DMS79 (cell line): ENCODE data around the gene CFAP251.
"Not testable (repeated sequence)": the region's sequence is repeated elsewhere in the genome, so short reads cannot be mapped to it uniquely, and the experiment has no call there.

Experiments used
- DNase-seq: peaks from one replicate; lab custom pipeline; 2025; lab: John Stamatoyannopoulos, UW

CFAP251 gene

DNA sequence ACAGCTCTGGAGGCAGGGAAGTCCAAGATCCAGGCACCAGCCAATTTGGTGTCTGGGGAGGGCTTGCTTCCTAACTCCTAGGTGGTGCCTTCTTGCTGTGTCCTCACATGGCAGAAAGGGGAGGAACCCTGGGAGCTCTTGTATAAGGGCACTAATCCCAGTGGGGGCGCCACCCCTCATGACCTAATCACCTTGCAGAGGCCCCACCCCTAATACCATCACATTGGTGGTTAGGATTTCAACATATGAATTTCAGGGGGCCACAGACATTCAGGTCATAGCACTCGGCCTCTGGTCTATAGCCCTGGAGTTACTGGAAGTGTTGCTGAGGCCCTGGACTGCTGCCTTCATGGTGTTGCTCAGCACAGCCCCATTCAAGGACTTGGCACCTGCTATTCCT is 15.2 kb upstream of the CFAP251 start:
- no peak for DNase-seq

DNA sequence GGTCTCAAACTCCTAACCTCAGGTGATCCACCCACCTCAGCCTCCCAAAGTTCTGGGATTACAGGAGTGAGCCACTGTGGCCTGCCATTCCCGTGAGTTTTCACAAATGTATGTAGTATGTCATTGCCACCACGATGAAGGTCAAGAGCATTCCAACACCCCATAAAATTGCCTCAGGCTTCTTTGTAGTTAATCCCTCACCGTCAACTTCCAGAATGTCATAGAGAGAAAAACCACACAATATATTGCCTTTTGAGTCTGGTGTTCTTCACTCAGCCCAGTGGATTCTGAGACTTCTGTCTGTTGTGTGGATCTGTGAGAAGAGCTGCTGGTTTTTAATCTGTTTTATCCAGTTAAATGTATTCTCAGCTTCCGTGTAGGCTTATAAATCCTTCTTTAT is 12.6 kb upstream of the CFAP251 start:
- no peak for DNase-seq

DNA sequence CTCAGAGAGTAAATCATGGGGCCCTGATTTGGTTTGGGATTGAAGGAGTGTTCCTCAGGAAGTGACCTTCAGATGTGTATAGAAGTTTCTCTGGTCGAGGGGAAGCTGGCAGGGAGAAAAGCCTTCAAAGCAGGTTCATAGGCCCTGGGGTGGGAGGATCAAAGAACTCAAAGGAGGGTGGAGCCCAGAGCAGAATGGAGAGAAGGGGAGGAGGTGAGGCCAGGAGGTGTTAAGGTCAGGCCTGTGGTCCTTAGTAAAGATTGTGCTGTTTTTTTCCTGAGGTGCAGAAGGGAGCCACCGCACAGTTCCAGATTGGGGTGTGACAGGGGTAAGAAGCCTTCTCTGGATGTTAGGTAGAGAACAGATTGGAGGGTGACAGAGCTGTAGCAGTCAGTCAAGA is 9.7 kb upstream of the CFAP251 start:
- DNase-seq, result no peak

DNA sequence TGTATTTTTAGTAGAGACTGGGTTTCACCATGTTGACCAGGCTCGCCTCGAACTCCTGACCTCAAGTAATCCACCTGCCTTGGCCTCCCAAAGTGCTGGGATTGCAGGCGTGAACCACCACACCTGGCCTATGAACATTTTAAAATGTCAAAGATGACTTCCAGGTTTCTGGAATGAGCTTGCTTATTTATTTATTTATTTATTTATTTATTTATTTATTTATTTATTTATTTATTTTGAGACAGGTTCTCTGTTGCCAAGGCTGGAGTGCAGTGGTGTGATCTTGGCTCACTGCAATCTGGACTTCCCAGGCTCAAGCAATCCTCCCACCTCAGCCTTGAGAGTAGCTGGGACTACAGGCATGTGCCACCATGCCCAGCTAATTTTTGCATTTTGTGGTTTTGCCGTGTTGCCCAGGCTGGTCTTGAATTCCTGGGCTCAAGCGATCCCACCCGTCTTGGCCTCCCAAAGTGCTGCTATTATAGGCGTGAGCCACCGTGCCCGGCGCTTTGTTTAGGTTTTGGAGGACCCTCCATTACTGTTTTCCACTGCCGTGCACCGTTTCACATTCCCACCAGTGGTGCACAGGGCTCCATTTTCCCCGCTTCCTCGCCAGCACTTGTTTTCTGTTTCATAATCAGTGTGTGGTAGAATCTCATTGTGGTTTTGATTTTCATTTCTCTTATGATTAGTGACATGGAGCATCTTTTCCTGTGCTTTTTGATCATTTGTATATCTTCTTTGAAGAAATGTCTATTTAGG is 6.4 kb upstream of the CFAP251 start:
- peak; percentile 45 for DNase-seq

DNA sequence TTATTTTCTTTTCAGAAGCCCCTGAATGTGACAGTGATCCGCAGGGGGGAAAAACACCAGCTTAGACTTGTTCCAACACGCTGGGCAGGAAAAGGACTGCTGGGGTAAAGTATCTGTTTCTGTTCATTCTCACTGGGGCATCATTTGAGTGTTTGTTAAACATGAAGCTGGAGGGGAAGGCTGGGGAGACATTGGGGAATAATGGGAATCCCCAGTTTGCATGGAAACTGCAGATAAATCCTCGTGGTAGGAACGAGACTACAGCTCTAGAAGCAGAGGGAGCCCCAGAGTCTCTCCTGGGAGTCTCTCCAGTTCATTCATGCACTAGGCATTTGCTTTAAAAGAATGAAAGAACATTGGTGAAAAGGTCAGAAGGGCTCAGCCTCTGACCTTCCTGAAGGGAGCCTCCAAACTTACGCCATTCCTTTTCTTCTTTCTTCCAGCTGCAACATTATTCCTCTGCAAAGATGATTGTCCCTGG is 2.5 kb upstream of the CFAP251 start:
- peak; percentile 38 for DNase-seq

DNA sequence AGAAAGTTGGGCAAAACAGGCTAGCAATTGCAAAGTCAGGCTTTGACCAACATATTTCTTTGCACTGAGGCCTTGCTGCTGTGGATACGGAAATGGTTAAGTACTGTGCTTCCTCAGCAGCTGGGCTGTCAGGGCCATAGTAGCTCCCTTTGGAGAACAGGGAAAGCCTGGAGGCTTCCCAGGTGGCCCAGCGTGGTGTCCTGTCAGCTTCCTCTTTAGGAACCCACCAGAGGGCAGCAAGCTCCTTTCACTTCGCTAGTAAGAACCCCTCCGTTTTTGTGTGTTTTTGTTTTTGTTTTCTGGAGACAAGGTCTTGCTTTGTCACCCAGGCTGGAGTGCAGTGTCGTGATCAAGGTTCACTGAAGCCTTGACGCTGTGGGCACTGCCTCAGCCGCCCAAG is 1.7 kb upstream of the CFAP251 start:
- DNase-seq, result no peak

DNA sequence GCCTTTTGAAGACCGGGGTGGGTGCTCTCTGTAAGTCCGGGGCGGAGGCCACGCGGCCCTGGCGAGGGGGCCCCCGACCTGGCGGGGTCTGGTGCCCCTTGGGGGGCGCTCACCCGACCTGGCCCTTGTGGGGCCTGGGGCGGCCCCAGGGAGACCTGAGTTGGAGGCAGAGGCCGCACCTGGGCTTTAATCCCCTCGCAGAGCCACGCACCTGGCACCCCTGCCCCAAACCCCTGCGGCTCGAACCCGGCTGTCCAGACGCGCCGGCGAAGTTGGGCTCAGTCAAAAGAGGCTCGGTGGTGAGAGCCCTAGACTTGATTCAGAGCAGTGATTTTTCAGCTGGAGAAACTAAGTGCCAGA is 267 bp downstream of the CFAP251 start:
- no peak for DNase-seq

DNA sequence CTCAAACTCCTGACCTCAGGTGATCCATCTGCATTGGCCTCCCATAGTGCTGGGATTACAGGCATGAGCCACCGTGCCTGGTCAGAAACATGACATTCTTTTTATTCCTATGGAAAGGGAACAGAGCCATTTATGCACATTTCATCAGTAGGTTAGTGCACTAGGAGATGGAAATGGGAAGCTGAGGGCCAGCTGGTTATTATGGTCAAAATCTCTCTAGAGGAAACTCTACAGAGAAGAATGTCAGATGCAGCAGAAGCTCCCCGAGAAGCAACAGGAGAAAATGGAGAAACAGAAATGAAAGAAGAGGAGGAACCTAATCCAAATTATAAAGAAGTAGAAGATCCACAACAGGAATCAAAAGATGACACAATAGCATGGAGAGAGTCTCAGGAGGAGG is 2.7 kb downstream of the CFAP251 start:
- DNase-seq, result no peak

DNA sequence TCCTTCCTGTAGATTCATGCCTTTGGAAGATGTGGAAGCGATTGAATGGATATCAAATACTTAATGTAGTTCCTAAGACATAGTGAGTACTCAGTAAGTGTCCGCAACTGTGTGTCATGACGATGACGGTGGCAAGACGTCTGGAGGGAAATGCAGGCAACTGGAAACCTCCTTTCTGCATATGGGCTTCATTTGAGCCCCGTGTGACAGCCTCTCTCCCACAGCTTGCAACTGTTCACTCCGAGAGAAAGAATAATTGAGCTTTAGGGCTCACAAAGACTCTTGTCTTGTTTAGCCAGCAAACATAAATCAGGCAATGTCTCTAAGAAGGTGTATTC is 6.9 kb downstream of the CFAP251 start:
- DNase-seq, result no peak

DNA sequence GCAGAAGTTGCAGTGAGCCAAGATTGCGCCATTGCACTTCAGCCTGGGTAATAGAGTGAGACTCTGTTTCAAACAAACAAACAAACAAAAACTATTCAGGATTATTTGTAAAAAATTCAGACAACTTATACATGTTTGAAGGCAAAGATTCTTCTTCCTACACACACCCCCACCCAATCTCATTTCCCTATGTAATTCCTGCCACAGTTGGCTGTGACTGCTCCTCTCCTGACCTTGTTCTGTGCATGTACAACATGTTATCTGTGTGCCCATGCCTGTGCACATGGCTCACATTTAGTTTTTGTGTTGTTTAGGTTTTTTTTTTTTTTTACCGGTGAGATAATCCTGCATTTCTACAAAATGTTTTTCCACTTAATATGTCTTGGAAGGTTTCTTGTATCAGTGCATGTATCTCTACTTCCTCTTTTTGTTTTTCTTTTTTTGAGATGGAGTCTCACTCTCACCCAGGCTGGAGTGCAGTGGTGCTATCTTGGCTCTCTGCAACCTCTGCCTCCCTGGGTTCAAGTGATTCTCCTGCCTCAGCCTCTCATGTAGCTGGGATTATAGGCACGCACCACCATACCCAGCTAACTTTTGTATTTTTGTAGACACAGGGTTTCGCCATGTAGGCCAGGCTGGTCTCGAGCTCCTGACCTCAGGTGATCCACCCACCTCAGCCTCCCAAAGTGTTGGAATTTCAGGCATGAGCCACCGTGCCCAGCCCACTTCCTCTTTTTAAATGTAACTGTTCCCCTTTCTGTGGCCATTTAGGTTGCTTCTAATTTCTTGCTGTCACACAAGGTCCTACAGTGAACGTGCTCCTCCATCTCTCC is 8.7 kb downstream of the CFAP251 start:
- no peak for DNase-seq

DNA sequence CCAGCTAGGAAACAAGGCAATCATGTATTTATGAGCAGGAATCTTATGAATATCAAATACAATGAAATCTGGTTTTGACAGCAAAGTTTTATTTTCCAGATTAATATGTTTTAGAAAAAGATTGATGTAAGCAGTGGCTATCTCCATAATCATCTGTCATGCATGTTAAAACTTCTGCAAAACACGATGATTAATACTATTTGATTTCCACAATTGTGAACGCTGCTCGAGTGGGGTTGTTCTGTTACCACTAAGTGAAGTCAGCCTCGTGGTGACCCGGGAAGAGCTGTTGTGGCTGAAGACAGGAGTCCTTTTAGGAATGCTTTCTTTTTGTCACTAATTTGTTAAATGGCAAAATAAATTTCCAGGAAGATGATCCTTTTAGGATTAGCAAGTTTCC is 9.4 kb downstream of the CFAP251 start:
- DNase-seq, result no peak

DNA sequence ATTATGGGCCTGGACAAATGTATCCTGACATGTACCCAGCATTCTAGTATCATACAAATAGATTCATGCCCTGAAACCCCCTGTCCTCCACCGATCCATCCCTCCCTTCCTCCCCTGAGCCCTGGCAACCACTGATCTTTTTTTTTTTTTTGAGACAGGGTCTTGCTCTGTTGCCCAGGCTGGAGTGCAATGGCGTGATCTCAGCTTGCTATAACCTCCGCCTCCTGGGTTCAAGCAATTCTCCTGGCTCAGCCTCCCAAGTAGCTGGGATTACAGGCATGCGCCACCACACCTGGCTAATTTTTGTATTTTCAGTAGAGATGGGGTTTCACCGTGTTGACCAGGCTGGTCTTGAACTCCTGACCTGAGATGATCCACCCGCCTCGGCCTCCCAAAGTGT is 11.2 kb downstream of the CFAP251 start:
- DNase-seq, result not testable (repeated sequence)

DNA sequence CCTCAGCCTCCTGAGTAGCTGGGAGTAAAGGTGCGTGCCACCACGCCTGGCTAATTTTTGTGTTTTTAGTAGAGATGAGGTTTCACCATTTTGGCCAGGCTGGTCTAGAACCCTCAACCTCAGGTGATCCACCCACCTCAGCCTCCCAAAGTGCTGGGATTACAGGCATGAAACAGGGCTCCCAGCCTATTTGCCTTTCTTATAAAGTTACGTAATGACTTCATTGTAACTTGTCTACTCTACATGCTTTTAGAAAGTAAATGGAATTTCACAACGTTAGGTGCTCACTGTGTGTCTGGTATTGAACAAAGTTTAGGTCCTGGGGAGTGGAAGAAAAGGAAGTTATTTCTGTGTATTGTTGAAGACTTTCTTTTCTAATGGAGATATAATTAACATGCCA is 12.5 kb downstream of the CFAP251 start:
- no peak for DNase-seq

DNA sequence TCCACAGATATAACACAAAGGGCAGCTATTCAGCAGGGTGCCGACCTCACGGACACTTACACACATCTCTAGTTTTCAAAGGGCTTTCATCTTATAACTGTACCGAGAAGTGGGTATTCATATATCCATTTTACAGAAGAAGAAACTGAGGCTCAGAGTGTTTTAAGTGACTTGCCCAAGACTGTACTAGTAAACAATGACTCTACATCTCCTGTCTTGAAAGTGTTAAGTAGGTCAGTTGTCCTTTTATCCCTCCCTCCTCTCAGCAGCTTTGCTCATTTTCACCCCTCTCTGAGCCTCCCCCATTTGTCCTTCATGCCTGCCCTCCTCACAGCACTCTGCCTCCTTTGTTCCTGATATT is 13.8 kb downstream of the CFAP251 start:
- DNase-seq, result no peak

DNA sequence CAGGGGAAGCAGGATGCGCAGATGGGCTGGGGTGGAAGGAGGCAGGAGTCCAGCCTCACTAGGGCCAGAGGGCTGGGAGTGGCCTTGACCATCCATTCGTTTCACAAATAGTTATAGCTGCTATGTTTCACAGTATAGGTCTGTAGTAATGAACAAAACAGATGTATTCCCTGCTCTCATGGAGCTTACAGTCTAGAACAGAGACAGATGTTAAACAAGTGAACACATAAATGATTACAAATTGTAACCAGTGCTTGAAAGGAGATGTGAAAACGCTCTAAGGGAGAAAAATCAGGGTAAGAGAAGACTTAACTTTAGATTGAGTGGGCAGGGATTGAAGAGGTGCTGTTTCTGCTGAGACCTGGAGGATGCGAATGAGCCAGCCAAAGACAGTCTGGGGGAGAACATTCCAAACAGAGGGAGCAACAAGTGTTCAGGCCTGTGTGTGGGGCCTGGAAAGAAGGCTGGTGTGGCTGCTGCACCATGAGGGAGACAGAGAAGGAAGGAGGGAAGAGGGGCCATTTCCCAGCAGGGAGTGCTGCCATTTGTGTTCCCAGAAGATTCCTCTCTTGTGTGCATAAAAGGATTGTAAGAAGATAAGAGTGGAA is 14.6 kb downstream of the CFAP251 start:
- no peak for DNase-seq

DNA sequence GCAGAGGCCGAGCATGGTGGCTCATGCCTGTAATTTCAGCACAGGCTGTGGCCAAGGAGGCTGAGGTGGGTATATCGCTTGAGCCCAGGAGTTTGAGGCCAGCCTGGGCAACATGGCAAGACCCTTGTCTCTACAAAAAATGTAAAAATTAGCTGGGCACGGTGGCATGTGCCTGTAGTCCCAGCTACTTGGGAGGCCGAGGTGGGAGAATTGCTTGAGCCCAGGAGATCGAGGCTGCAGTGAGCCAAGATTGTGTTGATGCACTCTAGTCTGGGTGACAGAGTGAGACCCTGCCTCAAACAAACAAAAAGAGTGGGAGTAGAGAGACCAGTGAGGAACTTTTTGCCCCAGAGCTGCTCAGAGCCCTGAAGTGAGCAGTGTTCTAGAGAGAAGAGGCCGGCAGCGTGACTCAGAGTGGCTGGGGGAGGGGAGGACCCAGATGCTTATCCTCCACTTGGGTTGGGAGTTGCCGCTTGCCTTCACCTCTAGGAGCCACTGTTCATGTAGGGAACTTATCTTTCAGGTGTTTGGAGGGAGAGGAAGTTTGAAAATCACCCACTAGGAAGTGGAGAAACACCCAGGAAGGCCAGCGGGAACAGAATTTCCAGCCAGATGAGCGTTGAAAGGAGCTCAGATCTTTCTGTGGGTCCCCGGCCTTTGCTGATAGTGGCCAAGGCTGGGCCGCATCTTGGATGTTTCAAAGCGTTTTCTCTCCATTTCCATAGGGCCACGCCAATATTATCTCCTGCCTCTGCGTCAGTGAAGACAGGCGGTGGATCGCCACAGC is 15.3 kb downstream of the CFAP251 start:
- no peak for DNase-seq

DNA sequence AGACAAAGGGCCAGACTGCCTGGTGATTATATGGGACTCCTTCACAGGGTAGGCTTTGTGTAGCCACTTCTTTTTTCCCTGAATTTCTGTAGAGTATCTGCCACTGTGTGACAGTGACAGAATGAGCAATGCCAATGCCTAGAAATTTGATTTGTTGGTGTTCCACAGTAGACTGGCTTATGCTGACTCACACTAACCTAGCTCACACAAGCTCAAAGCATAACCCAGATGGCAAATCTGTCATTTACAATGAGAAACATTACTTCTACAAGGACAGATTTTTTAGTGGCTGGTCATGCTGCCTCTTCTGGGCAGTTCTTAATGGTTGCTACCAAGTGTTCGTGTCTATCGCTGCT is 15.9 kb downstream of the CFAP251 start:
- DNase-seq, result no peak

DNA sequence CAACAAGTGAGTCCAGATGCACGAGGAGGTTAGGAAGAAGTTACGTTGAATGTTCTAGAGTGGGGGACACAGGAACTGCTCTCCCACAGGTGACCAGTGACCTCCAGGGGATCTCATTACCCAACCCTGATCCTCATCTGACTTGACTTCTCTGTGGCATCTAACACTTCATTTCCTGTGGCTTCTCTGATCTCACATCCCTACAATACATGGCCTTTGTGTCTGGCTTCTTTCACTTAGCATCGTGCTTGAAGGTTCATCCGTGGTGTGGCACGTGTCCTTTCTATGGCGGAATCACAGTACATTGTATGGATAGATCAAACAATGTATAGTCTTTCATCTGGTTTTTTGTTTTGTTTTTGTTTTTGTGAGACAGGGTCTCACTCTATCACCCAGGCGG is 19.3 kb downstream of the CFAP251 start:
- DNase-seq, result no peak

DNA sequence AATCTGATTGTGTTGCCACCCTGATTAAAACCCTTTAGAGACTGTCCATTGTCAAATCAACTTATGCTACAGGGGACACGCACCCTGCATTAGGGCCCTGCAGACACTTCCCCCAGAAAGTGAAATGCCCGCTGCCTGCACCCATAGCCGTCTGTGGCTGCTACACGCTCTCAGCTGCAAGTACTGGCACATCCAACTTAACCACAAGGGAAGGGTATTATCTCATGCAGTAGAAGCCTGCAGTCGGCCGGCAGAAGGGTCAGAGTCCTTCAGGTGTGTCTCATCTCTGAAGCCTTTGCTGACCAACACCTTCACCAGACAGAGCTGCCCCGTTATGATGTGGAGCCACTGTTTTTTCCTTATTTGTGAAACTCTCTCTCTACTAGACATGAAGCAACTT is 20.8 kb downstream of the CFAP251 start:
- no peak for DNase-seq

DNA sequence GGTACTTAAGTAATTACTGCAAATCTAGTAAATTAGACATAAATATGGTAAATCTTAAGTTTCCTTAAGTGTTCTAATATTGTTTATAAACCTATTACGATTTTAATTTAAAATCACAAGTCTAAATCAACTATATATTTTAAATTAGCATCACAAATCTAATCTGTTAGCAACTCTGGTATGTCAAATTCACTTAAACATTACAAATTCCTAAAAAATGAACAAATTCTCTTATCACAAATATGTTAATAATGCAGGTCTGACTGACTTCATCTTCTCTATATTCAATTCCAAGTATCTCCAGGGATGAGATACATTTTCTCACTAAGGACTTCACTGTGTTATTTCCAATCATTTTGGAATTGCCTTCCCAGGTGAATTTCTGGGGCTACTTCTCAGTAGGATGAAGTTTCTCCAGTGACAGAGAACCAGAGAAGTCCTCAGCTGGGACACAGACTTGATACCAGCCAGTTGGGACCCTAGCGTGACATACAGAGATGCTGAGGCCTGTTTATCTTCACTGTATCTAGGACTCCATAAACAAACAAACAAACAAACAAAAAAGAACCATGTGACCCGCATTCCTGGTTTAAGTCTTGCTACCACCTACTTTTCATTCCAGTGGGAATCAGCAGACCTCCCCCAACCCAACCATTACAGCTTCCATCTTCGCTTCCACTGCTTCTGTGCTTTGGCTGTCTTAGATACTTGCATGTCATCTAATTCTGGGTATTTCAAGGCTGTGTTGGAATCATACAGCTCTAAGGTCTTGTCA is 21.8 kb downstream of the CFAP251 start:
- DNase-seq, result no peak

DNA sequence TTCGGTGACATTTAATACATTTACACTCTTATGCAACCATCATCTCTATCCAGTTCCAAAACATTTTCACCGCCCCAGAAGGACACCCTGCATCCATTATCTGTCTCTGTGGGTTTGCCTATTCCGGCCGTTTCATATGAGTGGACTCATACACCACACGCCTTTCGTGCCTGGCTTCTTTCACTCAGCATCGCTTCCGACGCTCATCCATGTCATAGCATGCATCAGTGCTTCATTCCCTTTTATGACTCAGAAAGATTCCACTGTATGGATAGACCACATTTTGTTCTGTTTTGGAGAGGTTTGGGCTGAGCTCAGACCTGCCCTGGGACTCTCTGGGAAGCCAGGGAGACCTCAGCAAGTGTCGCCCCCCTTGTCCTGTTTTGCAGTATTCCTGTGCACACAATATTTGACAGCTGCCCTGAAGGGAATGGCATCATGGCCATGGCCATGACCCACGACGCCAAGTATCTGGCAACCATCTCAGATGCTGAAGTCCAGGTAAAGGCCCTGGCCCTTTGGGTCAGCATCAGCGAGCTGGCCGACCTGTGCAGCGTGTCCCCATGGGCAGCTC is 23.8 kb downstream of the CFAP251 start:
- no peak for DNase-seq
